ENCODE measurements around the gene FAM200A.

DNA sequence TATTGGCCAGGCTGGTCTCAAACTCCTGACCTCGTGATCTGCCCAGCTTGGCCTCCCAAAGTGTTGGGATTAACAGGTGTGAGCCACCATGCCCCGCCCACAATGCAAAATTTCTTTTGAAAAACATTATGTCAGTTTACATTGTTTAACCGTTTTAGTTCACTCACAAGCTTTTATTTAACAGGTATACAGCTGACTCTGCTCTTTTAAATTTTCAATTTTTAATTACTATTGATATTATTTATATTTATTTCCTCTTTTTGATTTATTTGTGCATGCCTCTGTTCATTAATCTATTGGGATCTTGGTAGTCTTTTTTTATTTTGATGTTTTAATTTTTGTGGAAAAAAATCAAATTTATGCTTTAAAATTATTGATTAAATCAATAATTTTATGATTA is 30.5 kb downstream of the FAM200A start:
- no peak for TF ChIP-seq CTCF (IDR thresholded peaks at IDR 0.05)
- TF ChIP-seq POLR2A (IDR thresholded peaks at IDR 0.05): no peak

Measured in uterus (tissue), 2 donors.